AG08396 (cell line): ENCODE measurements around the gene YPEL1.
A peak's percentile ranks its signal among the peaks of the same experiment; 100 is the strongest.
"Not testable (repeated sequence)": the region's sequence is repeated elsewhere in the genome, so short reads cannot be mapped to it uniquely, and the experiment has no call there.

Experiments used
- DNase-seq: peaks from one replicate; pipeline ENCODE4 v3.0.0; 2012; ENCODE audit warnings: low spot score, mixed read lengths

The YPEL1 gene

GRCh38 chr22:21699643-21700042, 36.0 kb downstream of the YPEL1 start:
- no peak for DNase-seq

DNA sequence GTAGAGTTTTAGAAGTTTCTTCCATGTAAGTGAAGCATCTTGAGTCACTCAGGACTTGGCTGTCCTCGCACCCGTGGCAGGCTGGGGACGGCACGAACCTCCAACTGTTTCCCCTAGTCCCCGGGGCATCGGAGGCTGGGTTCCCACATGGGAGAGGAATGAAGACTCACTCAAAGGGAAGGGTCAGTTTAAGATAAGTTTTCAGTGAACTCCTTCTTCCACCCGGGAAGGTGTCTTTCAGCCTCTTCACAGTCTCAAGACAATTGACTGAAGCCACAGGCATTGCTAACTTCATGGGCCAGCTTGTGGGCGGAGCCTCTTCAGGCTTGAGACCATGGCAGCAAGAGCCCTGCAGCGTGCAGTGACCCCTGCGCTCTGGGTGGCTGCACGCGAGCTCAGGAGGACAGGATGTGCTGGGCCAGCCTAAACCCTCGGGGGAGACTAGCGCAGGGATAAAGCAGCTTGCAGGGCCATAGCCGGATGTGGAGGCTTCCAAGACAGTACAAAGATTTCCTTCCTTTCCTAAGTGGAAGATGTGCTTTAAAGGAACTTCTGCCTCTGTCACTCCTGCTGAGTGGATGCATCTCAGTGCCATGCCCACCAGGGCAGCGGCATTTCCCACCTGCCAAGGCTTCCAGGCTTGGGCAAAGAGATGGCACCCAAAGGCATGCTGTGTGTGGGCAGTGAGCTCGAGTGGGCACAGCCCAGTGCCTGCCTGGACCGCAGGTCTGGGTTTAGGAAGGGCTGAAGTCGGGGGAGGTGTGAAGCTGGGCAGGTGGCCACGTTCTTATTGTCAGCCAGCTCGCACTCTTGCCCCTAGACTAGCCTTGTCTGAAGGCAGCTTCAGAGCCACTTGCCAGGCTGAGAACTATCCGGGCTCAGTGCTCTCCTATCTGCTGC, 36.9 kb downstream of the YPEL1 start:
- DNase-seq, result no peak

GRCh38 chr22:21697880-21698279, 37.7 kb downstream of the YPEL1 start:
- peak; percentile 83 for DNase-seq

- no peak for DNase-seq
Observed at GRCh38 chr22:21697021-21697771, 38.4 kb downstream of the YPEL1 start.

DNA sequence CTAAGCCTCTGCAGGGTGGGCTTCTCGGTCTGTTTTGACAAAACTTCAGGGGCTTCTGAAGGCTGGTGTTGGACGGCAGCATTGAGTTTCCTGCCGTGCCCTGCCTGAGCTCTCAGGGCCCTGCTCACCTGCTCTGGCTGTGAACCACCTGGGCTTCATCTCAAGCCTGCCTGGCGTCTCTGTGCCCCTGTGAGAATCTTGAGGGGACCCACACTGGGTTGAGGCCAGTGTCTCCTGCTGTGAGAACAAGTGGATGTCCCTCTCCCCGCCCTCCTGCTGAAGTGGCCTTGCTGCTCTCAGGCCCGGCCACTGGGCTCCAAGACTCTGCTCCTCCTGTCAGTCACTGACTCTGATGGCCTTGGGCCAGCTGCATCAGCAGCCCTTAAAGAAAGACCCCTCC, 39.5 kb downstream of the YPEL1 start:
- DNase-seq, result no peak

DNA sequence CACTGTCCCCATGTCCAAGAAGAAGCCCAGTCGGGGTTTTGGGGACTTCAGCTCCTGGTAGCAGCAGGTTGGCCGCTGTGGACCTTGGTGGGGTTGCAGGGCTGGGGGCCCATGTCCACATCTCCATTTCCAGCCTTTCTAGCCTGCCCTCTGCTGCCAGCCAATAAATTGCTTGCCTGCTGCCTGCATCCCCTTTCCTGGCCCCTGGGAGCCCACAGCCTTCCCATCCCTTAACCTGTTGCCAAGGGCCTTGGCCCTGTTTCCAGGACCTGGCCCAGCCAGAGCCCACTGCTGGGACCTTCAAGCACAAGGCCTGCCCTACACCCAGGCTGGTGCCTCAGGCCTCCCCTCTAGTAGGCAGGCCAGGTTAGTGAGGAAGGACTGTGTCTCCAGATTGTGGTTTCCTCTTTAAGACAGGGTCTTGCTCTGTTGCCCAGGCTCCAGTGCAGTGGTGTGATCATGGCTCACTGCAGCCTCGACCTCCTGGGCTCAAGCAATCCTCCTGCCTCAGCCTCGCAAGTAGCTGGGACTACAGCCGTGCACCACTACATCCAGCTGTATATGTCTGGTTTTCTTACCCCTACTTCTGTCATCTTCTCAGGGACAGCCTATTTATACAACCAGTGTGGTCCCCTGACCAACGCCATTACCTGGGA, 40.0 kb downstream of the YPEL1 start:
- DNase-seq, result no peak

- no peak for DNase-seq
Observed at GRCh38 chr22:21694795-21695429, 40.7 kb downstream of the YPEL1 start.

GRCh38 chr22:21694394-21694793, 41.2 kb downstream of the YPEL1 start:
- no peak for DNase-seq

DNA sequence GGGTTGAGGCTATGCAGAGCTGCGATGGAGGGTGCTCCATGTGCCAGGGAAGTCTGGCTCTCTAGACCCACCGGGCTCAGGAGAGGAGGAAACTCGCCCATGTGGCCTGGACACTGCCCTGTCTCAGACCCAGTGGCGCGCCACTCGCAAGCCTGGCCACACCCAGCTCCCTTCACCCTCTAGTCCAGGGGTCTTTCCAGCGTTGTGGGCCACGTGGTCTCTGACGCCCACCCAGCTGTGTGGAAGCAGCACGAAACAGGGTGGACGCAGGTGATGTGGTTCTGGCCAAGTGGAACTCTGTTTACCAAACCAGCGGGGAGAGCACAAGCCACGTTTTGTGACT, 41.6 kb downstream of the YPEL1 start:
- no peak for DNase-seq

GRCh38 chr22:21693333-21693998, 42.1 kb downstream of the YPEL1 start:
- no peak for DNase-seq

DNA sequence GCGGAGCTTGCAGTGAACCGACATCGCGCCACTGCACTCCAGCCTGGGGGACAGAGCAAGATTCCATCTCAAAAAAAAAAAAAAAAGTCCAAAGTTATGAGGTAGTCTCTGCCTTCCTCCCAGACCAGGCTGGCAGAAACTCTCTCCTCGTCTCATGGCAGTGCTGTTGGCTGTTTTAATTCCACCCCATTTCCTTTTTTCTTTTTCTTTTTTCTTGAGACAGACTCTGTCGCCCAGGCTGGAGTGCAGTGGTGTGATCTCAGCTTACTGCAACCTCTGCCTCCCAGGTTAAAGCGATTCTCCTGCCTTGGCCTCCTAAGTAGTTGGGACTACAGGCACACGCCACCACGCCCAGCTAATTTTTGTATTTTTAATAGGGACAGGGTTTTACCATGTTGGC, 42.7 kb downstream of the YPEL1 start:
- not testable (repeated sequence) for DNase-seq

GRCh38 chr22:21691816-21692215, 43.8 kb downstream of the YPEL1 start:
- no peak for DNase-seq

DNA sequence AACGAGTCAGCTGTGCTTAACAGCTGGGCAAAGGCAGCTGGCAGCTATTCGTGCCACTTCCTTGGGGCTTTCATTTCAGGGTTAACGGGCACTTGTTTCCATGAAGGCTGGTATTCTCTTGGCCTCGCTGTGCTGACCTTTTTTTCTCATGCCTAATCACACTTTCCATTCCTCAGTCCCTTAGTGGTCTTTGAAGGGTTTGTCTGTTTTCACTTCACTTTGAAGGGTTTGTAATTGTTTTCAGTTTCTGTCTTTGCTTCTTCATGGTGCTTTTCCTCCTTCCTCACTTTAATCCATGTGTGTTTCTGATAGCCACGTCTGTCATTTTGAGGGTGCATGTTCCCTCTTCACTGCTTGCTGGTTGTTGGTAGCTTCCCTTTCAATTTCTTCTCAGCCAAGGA, 45.2 kb downstream of the YPEL1 start:
- DNase-seq, result no peak

- no peak for DNase-seq
Observed at GRCh38 chr22:21688706-21689381, 46.8 kb downstream of the YPEL1 start.

DNA sequence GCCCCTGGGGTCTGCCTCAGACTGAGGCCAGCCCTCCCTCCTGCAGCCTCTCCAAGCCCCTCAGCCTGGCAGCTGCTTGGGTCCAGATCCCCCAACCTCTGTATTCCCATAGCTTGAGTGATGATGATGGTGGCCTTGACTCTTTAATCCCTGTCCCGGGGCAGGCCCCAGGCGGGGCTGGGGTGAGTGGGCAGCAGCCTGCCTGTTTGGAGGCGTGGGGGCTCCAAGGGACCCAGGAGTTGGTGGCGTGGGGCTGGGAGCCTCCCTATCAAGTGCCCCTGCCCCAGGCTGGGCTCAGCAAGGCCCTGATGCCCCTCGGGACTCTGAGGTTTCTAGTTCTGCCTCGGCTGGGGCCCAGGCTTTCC, 47.3 kb downstream of the YPEL1 start:
- DNase-seq, result no peak

DNA sequence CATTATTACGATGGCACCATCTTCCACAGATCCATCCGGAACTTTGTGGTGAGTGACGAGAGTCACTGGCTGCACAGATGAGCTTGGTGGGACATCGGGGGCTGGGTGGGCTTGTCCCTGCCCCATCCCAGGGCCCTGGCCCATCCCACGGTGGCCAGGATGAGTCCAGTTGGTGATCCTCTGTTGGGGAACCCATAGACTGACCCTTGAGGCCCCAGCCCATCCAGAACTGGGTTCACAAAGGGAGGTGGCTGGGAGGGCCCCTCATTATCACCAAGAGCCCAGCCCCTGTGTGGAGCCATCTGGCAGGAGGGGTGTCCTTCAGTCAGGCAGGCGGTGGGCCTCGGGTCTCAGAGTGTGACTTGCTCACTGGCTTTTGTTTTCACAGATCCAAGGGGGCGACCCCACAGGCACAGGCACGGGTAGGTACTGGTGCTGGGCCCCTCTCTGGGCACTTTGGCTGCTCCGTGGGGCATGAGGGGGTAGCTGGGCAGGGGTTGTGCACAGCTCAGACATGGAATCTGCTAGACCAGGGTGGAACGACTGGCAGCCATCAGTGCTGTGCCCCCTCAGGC, 47.8 kb downstream of the YPEL1 start:
- DNase-seq, result no peak

- DNase-seq, result no peak
Observed at GRCh38 chr22:21686634-21687393, 48.8 kb downstream of the YPEL1 start.

DNA sequence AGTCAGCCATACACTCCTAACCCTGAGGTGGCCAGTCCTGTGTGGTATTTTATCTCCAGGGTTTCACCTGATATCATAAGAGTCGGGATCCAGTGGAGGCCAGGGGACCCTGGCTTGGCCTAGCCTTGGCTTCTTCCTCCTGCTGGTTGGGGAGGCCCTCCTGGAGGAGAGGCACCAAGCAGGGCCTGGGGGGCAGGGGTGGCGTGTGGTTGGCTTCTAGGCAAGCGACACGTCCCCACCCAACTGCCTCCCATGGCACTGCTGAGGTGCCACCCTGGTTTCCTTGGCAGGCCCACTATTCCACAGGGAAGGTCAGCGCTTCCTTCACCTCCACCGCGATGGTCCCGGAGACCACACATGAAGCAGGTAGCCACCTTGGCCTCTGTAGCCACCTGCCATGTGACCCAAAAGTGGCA, 49.4 kb downstream of the YPEL1 start:
- no peak for DNase-seq

DNA sequence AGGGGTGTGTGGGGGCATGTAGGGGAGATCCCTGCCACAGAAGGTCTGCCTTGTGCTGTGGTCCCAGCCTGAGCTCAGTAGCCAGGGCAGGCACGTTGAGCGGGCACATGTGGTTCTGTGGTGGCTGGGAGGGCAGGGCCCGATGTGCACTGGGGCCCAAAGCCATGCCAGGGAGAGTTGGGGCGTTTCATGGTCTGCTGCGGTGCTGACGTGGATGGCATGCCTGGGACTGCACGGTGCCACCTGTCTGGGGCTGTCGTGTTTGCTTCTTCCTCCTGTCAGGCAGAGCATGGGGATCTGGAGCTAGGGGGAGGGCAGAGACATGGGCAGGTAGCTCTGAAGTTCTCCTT, 50.5 kb downstream of the YPEL1 start:
- DNase-seq, result no peak

DNA sequence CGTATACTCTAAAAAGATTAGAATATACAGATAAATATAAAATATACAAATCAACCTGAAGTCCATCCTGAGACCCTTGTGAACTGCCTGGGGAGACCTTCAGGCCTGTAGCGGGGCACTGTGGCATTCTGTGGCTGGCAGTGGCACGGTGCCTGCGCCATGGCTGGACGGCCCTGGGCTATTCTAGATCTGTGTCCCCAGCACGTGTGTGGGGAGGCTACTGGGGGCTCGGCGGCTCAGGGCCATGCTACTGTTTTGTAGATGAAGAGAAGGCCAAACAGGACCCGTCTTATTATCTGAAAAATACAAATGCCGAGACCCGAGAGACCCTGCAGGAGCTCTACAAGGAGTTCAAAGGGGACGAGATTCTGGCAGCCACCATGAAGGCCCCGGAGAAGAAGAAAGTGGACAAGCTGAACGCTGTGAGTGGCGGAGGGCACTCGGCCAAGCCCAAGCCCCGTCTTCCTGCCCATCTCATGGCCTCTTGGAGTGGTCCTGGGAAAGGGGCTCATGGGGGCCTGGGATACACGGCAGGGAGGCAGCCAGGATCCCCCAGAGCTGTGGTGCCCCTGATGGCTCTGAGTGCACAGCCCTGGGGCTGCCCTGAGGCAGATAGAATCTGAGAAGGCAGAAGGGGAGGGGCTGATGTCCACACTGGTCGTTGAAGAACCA, 51.0 kb downstream of the YPEL1 start:
- no peak for DNase-seq
